SU-DHL-6 (cell line): ENCODE results near the gene RAB26.

ENCODE experiments used
- EZH2phosphoT487 ChIP-seq: fragments of 200-600 bp; sonication (generic), shearing (Covaris generic); conservative IDR thresholded peaks from 2 replicates; pipeline ENCODE4 v1.6.1; 2018; ENCODE audit warnings: mild to moderate bottlenecking, antibody characterized with exemption, low read length, moderate library complexity, mixed read lengths
- TF ChIP-seq, protein P1 (sequence below): fragments of 200-600 bp; sonication (generic); IDR thresholded peaks from one replicate; pipeline ENCODE4 v1.5.1; 2017; ENCODE audit warnings: antibody characterized with exemption, mild to moderate bottlenecking, low read length, moderate library complexity; ENCODE audit not compliant: insufficient read depth, poor library complexity, severe bottlenecking

- TF ChIP-seq EZH2phosphoT487, result no peak
- TF ChIP-seq, protein P1, sequence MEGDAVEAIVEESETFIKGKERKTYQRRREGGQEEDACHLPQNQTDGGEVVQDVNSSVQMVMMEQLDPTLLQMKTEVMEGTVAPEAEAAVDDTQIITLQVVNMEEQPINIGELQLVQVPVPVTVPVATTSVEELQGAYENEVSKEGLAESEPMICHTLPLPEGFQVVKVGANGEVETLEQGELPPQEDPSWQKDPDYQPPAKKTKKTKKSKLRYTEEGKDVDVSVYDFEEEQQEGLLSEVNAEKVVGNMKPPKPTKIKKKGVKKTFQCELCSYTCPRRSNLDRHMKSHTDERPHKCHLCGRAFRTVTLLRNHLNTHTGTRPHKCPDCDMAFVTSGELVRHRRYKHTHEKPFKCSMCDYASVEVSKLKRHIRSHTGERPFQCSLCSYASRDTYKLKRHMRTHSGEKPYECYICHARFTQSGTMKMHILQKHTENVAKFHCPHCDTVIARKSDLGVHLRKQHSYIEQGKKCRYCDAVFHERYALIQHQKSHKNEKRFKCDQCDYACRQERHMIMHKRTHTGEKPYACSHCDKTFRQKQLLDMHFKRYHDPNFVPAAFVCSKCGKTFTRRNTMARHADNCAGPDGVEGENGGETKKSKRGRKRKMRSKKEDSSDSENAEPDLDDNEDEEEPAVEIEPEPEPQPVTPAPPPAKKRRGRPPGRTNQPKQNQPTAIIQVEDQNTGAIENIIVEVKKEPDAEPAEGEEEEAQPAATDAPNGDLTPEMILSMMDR, result no peak
Measured at GRCh38 chr16:2187212-2187611, 38.8 kb downstream of the RAB26 start.
